SJSA1 (cell line): ENCODE measurements around the gene GIGYF2. TPM values are rescaled to one million over a fixed set of nuclear protein-coding genes. Genes with fewer than 3 reads are reported as not detected.
A peak's percentile ranks its signal among the peaks of the same experiment; 100 is the strongest.

Experiments
- DNase-seq, 2 experiments: peaks; one replicate each; pipeline ENCODE4 v3.0.0-alpha.2; 2015 to 2020; ENCODE audit warnings: low spot score in 2 of 2, low read depth in 1 of 2
- H3K27ac ChIP-seq: fragments of 250-450 bp; sonication (Bioruptor Pico); 2 replicates; pipeline ENCODE4 v1.5.1; 2020; ENCODE audit warnings: mild to moderate bottlenecking, moderate library complexity
- H3K27me3 ChIP-seq: fragments of 250-450 bp; sonication (Bioruptor Pico); replicated peaks from 2 replicates; pipeline ENCODE4 v1.5.1; 2020; ENCODE audit warnings: mild to moderate bottlenecking, moderate library complexity
- H3K36me3 ChIP-seq: fragments of 250-450 bp; sonication (Bioruptor Pico); 2 replicates; pipeline ENCODE4 v1.5.1; 2020; ENCODE audit warnings: mild to moderate bottlenecking
- H3K4me1 ChIP-seq: fragments of 250-450 bp; sonication (Bioruptor Pico); replicated peaks from 2 replicates; pipeline ENCODE4 v1.6.1; 2021; ENCODE audit warnings: mild to moderate bottlenecking
- H3K4me3 ChIP-seq: fragments of 250-450 bp; sonication (Bioruptor Pico); 2 replicates; pipeline ENCODE4 v1.5.1; 2020; ENCODE audit warnings: mild to moderate bottlenecking
- H3K9me3 ChIP-seq: fragments of 250-450 bp; sonication (Bioruptor Pico); replicated peaks from 2 replicates; pipeline ENCODE4 v1.5.1; 2020; ENCODE audit warnings: mild to moderate bottlenecking
- total RNA-seq: library from RNA; depleted of rRNA; stranded (reverse); fragments of >200 nt; shearing (Covaris generic); gene quantifications from 2 replicates; pipeline ENCODE4 v1.2.3, GENCODE V29; 2014

Gene GIGYF2
- total RNA-seq, 1 experiment from 2014 or later: 51.0 TPM

- peaks cover 40% of the 10 kb centered on the region for H3K36me3 ChIP-seq
- H3K4me3 ChIP-seq: no peak overlapping the region
- DNase-seq: no peak
- no peaks in the 10 kb centered on the region for H3K9me3 ChIP-seq
- no peak overlapping the region for H3K27ac ChIP-seq
- H3K27me3 ChIP-seq: no peaks in the 10 kb centered on the region
- H3K4me1 ChIP-seq: peaks cover 55% of the 10 kb centered on the region
These were observed 162.3 kb downstream of the GIGYF2 start for GRCh38 chr2:232859385-232859916.

- H3K27me3 ChIP-seq: no peaks in the 10 kb centered on the region
- no peak overlapping the region for H3K4me3 ChIP-seq
- H3K27ac ChIP-seq: no peak overlapping the region
- H3K36me3 ChIP-seq: peaks cover 34% of the 10 kb centered on the region
- no peaks in the 10 kb centered on the region for H3K9me3 ChIP-seq
- no peak for DNase-seq
- peaks cover 42% of the 10 kb centered on the region for H3K4me1 ChIP-seq
These were observed 163.6 kb downstream of the GIGYF2 start for GRCh38 chr2:232860593-232861241.

- H3K36me3 ChIP-seq: peaks cover 34% of the 10 kb centered on the region
- no peak overlapping the region for H3K27ac ChIP-seq
- no peak overlapping the region for H3K4me3 ChIP-seq
- DNase-seq: no peak
- H3K27me3 ChIP-seq: no peaks in the 10 kb centered on the region
- no peaks in the 10 kb centered on the region for H3K9me3 ChIP-seq
- H3K4me1 ChIP-seq: peaks cover 36% of the 10 kb centered on the region
These were observed 164.2 kb downstream of the GIGYF2 start for GRCh38 chr2:232861353-232861752.

GRCh38 chr2:232863996-232864395 is 166.9 kb downstream of the GIGYF2 start:
- H3K27me3 ChIP-seq: no peaks in the 10 kb centered on the region
- H3K9me3 ChIP-seq: no peaks in the 10 kb centered on the region
- H3K4me1 ChIP-seq: peaks cover 23% of the 10 kb centered on the region
- H3K4me3 ChIP-seq: no peak overlapping the region
- no peak for DNase-seq
- peaks cover 11% of the 10 kb centered on the region for H3K36me3 ChIP-seq
- H3K27ac ChIP-seq: peak overlapping the region; percentile 33; the same call in 1 of the 2 replicates

GRCh38 chr2:232865165-232865564 is 168.0 kb downstream of the GIGYF2 start:
- H3K4me3 ChIP-seq: no peak overlapping the region
- peaks cover 8% of the 10 kb centered on the region for H3K36me3 ChIP-seq
- no peak for DNase-seq
- H3K9me3 ChIP-seq: no peaks in the 10 kb centered on the region
- peaks cover 31% of the 10 kb centered on the region for H3K4me1 ChIP-seq
- no peak overlapping the region for H3K27ac ChIP-seq
- H3K27me3 ChIP-seq: no peaks in the 10 kb centered on the region

GRCh38 chr2:232866104-232866503 is 169.0 kb downstream of the GIGYF2 start:
- Histone ChIP-seq H3K9me3 (no peaks in the 10 kb centered on the region), H3K36me3 (peaks cover 11% of the 10 kb centered on the region), H3K4me1 (peaks cover 35% of the 10 kb centered on the region), H3K27me3 (no peaks in the 10 kb centered on the region), H3K4me3 (no peak overlapping the region), H3K27ac (no peak overlapping the region)
- no peak for DNase-seq

GRCh38 chr2:232869138-232870017 is 172.2 kb downstream of the GIGYF2 start:
- H3K36me3 ChIP-seq: peaks cover 5% of the 10 kb centered on the region; the same call in 1 of the 2 replicates
- H3K4me1 ChIP-seq: peaks cover 46% of the 10 kb centered on the region
- DNase-seq: peak in 1 of 2 experiments; percentile 30
- no peaks in the 10 kb centered on the region for H3K27me3 ChIP-seq
- H3K27ac ChIP-seq: 0 out of 2 replicates have a peak overlapping the region, but pooled peaks have one; percentile 99
- no peaks in the 10 kb centered on the region for H3K9me3 ChIP-seq
- H3K4me3 ChIP-seq: no peak overlapping the region

- Histone ChIP-seq H3K36me3 (peaks cover 5% of the 10 kb centered on the region; the same call in 1 of the 2 replicates), H3K27ac (peak within 1 kb of the TSS; percentile 99), H3K27me3 (no peaks in the 10 kb centered on the region), H3K4me1 (peaks cover 46% of the 10 kb centered on the region), H3K4me3 (no peak within 1 kb of the TSS), H3K9me3 (no peaks in the 10 kb centered on the region)
- DNase-seq: peak in 1 of 2 experiments; percentile 38
These were observed 173.1 kb downstream of the GIGYF2 start, which contains the start of gene SNORC for GRCh38 chr2:232870018-232870765. Gene SNORC (plus strand): TSS chr2:232870264. CDS start chr2:232870342, 78 bp downstream.

GRCh38 chr2:232870766-232871371 is 173.7 kb downstream of the GIGYF2 start:
- H3K36me3 ChIP-seq: peaks cover 5% of the 10 kb centered on the region; the same call in 1 of the 2 replicates
- no peak for DNase-seq
- H3K27me3 ChIP-seq: no peaks in the 10 kb centered on the region
- peak overlapping the region; percentile 99 for H3K27ac ChIP-seq
- no peaks in the 10 kb centered on the region for H3K9me3 ChIP-seq
- peaks cover 46% of the 10 kb centered on the region for H3K4me1 ChIP-seq
- no peak overlapping the region for H3K4me3 ChIP-seq

GRCh38 chr2:232871418-232871834 is 174.3 kb downstream of the GIGYF2 start:
- H3K4me3 ChIP-seq: no peak overlapping the region
- H3K36me3 ChIP-seq: peaks cover 5% of the 10 kb centered on the region; the same call in 1 of the 2 replicates
- DNase-seq: peak; percentile 95
- H3K27me3 ChIP-seq: no peaks in the 10 kb centered on the region
- H3K9me3 ChIP-seq: no peaks in the 10 kb centered on the region
- H3K4me1 ChIP-seq: peaks cover 46% of the 10 kb centered on the region
- H3K27ac ChIP-seq: peak overlapping the region; percentile 99

GRCh38 chr2:232871835-232872736 is 175.0 kb downstream of the GIGYF2 start:
- peaks cover 46% of the 10 kb centered on the region for H3K4me1 ChIP-seq
- no peak overlapping the region for H3K4me3 ChIP-seq
- peak overlapping the region; percentile 99 for H3K27ac ChIP-seq
- DNase-seq: peak in 1 of 2 experiments; percentile 56
- H3K27me3 ChIP-seq: no peaks in the 10 kb centered on the region
- peaks cover 5% of the 10 kb centered on the region; the same call in 1 of the 2 replicates for H3K36me3 ChIP-seq
- H3K9me3 ChIP-seq: no peaks in the 10 kb centered on the region

- H3K27me3 ChIP-seq: no peaks in the 10 kb centered on the region
- peaks cover 46% of the 10 kb centered on the region for H3K4me1 ChIP-seq
- H3K4me3 ChIP-seq: no peak overlapping the region
- DNase-seq: no peak
- no peaks in the 10 kb centered on the region for H3K9me3 ChIP-seq
- H3K36me3 ChIP-seq: peaks cover 5% of the 10 kb centered on the region; the same call in 1 of the 2 replicates
- H3K27ac ChIP-seq: peak overlapping the region; percentile 99
These were observed 175.7 kb downstream of the GIGYF2 start for GRCh38 chr2:232872826-232873225.
